ENCODE measurements around the gene LITAFD.

The LITAFD gene

DNA sequence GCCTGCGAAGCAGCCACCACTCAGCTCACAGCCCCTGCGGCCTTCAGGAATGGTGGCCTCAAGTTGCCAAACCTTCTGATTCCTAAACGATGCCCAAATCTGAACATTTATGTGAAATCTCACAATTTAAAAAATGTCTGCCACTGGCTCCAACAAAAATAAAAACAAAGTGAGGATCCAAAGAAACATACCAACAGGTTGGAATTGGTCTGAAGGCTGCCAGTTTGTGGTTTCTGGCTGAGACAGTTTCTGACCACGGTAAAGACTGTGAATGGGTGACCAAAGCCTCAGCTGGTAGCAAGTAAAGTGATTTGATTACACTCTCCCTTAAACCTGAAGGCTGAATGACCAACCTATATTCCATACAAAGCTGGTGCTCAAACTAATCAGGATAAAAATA is 24.9 kb downstream of the LITAFD start:
- Histone ChIP-seq H3K9me3 (ENCODE audit: control insufficient read depth, low read length) (no peaks in the 10 kb centered on the region), H2AK5ac (ENCODE audit: low read length, severe bottlenecking) (no peak overlapping the region), H3K9ac (ENCODE audit: low read length) (no peak overlapping the region), H2BK12ac (ENCODE audit: low read length in 2 of 2) (no peak overlapping the region), H3K4me2 (ENCODE audit: low read length, poor library complexity, severe bottlenecking) (no peak overlapping the region), H3K14ac (ENCODE audit: low read length in 2 of 2) (no peak overlapping the region), H3K27ac (ENCODE audit: low read length, poor library complexity, severe bottlenecking) (no peak overlapping the region), H3K4ac (ENCODE audit: low read depth in 1 of 2, low read length in 2 of 2) (no peak overlapping the region), H2BK120ac (ENCODE audit: low read depth, low read length) (no peak overlapping the region), H3K27me3 (ENCODE audit: control insufficient read depth in 1 of 2, insufficient read depth in 1 of 2, low read length in 2 of 2) (no peaks in the 10 kb centered on the region), H4K8ac (ENCODE audit: low read length) (no peak overlapping the region), H3K4me1 (ENCODE audit: control insufficient read depth, insufficient read depth, low read depth, low read length) (peaks cover 5% of the 10 kb centered on the region), H4K91ac (ENCODE audit: low read length) (no peak overlapping the region), H3K4me3 (ENCODE audit: insufficient read depth in 1 of 2, low read depth in 1 of 2, low read length in 2 of 2) (no peak overlapping the region), H3K18ac (ENCODE audit: low read depth in 1 of 2, low read length in 2 of 2) (no peak overlapping the region), H2BK15ac (ENCODE audit: low read depth, poor library complexity, severe bottlenecking) (no peak overlapping the region), H3K79me1 (replicated peaks; ENCODE audit: low read length, poor library complexity, severe bottlenecking) (peaks cover 45% of the 10 kb centered on the region), H2BK5ac (ENCODE audit: low read depth, low read length, poor library complexity, severe bottlenecking) (no peak overlapping the region), H3K23ac (ENCODE audit: low read length in 2 of 2) (no peak overlapping the region), H3K36me3 (ENCODE audit: control insufficient read depth in 1 of 2, insufficient read depth in 2 of 2, low read depth in 1 of 2, low read length in 2 of 2) (peaks cover 50 to 94% of the 10 kb centered on the region in 2 experiments), H2AFZ (ENCODE audit: low read depth, low read length) (no peak overlapping the region)
- DNase-seq: no peak
- 88% methylated on average over 4 of the region's 4 CpGs for WGBS

DNA sequence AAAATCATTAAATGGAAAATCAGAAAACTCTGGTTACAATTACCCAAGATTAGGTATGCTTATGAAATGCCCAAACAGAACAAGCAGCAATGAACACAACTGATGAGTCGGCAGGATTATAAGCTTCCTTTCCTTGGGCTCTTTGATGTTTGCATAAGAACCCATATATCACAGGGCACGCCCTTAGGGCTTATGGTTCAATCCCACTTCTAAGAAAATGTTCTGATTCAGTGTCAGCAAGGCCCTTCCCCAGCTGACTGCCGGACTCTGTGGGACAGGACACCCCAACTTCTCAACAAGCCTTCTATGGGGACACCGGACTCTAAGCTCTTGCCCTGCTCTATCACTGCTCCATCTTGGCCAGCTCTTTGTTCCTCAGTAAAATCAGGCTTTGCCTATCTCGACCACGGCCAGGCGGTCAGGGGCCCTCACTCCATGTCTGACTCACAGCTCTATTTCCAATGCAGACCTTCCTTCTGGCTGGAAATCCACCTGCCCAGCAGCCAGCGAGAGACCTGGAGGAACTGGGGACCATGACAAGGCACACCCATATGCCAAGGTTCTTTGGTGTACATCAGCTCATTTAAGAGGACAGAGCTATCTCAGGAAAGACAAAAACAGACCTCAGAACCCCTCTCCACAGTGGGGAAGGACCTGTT is 26.8 kb downstream of the LITAFD start:
- Histone ChIP-seq H3K79me1 (replicated peaks; ENCODE audit: low read length, poor library complexity, severe bottlenecking) (peaks cover 40% of the 10 kb centered on the region), H3K4me1 (ENCODE audit: control insufficient read depth, insufficient read depth, low read depth, low read length) (peaks cover 6% of the 10 kb centered on the region), H3K4me3 (ENCODE audit: insufficient read depth in 1 of 2, low read depth in 1 of 2, low read length in 2 of 2) (peak overlapping the region in 1 of 2 experiments; percentile 24), H3K36me3 (ENCODE audit: control insufficient read depth in 1 of 2, insufficient read depth in 2 of 2, low read depth in 1 of 2, low read length in 2 of 2) (peaks cover 44 to 94% of the 10 kb centered on the region in 2 experiments), H3K14ac (ENCODE audit: low read length in 2 of 2) (no peak overlapping the region), H3K4ac (ENCODE audit: low read depth in 1 of 2, low read length in 2 of 2) (no peak overlapping the region), H2BK12ac (ENCODE audit: low read length in 2 of 2) (no peak overlapping the region), H2BK120ac (ENCODE audit: low read depth, low read length) (no peak overlapping the region), H3K9me3 (ENCODE audit: control insufficient read depth, low read length) (no peaks in the 10 kb centered on the region), H3K23ac (ENCODE audit: low read length in 2 of 2) (no peak overlapping the region), H2BK15ac (ENCODE audit: low read depth, poor library complexity, severe bottlenecking) (no peak overlapping the region), H3K4me2 (ENCODE audit: low read length, poor library complexity, severe bottlenecking) (no peak overlapping the region), H2AK5ac (ENCODE audit: low read length, severe bottlenecking) (no peak overlapping the region), H3K9ac (ENCODE audit: low read length) (no peak overlapping the region), H3K27me3 (ENCODE audit: control insufficient read depth in 1 of 2, insufficient read depth in 1 of 2, low read length in 2 of 2) (no peaks in the 10 kb centered on the region), H3K18ac (ENCODE audit: low read depth in 1 of 2, low read length in 2 of 2) (peak overlapping the region in 1 of 2 experiments; percentile 24), H3K27ac (ENCODE audit: low read length, poor library complexity, severe bottlenecking) (no peak overlapping the region), H2BK5ac (ENCODE audit: low read depth, low read length, poor library complexity, severe bottlenecking) (no peak overlapping the region), H4K8ac (ENCODE audit: low read length) (peak overlapping the region; percentile 38), H4K91ac (ENCODE audit: low read length) (peak overlapping the region; percentile 63), H2AFZ (ENCODE audit: low read depth, low read length) (no peak overlapping the region)
- WGBS: 95% methylated on average over 8 of the region's 8 CpGs
- peak; percentile 12 for DNase-seq

DNA sequence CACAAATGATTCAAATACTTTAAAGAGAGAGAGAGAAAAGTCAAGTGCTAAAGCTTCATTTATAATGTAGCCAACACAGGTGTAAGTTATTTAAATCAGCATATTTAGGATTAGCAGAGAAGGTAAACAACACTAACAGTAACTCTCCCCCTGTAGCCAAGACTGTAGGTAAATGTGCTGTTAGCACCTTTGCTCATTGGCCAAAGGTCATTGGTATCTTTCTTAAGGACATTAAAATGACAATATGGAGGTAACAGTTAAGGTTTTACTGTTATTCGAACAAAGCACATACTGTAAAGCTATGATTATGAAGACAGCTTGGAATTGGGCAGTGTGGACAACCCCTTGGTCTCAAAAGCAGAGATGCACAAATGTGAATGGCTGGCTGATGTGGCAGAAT is 28.7 kb downstream of the LITAFD start:
- Histone ChIP-seq H3K4me2 (ENCODE audit: low read length, poor library complexity, severe bottlenecking) (no peak overlapping the region), H2BK15ac (ENCODE audit: low read depth, poor library complexity, severe bottlenecking) (no peak overlapping the region), H3K79me1 (replicated peaks; ENCODE audit: low read length, poor library complexity, severe bottlenecking) (peaks cover 39% of the 10 kb centered on the region), H3K9me3 (ENCODE audit: control insufficient read depth, low read length) (no peaks in the 10 kb centered on the region), H3K36me3 (ENCODE audit: control insufficient read depth in 1 of 2, insufficient read depth in 2 of 2, low read depth in 1 of 2, low read length in 2 of 2) (peaks cover 40 to 97% of the 10 kb centered on the region in 2 experiments), H2AK5ac (ENCODE audit: low read length, severe bottlenecking) (no peak overlapping the region), H3K23ac (ENCODE audit: low read length in 2 of 2) (no peak overlapping the region), H2AFZ (ENCODE audit: low read depth, low read length) (no peak overlapping the region), H3K9ac (ENCODE audit: low read length) (no peak overlapping the region), H2BK120ac (ENCODE audit: low read depth, low read length) (no peak overlapping the region), H3K18ac (ENCODE audit: low read depth in 1 of 2, low read length in 2 of 2) (no peak overlapping the region), H4K8ac (ENCODE audit: low read length) (no peak overlapping the region), H3K4ac (ENCODE audit: low read depth in 1 of 2, low read length in 2 of 2) (no peak overlapping the region), H4K91ac (ENCODE audit: low read length) (no peak overlapping the region), H3K4me3 (ENCODE audit: insufficient read depth in 1 of 2, low read depth in 1 of 2, low read length in 2 of 2) (no peak overlapping the region), H2BK12ac (ENCODE audit: low read length in 2 of 2) (no peak overlapping the region), H3K27me3 (ENCODE audit: control insufficient read depth in 1 of 2, insufficient read depth in 1 of 2, low read length in 2 of 2) (no peaks in the 10 kb centered on the region), H2BK5ac (ENCODE audit: low read depth, low read length, poor library complexity, severe bottlenecking) (no peak overlapping the region), H3K14ac (ENCODE audit: low read length in 2 of 2) (no peak overlapping the region), H3K27ac (ENCODE audit: low read length, poor library complexity, severe bottlenecking) (no peak overlapping the region), H3K4me1 (ENCODE audit: control insufficient read depth, insufficient read depth, low read depth, low read length) (peaks cover 6% of the 10 kb centered on the region)
- 97% methylated on average over 1 of the region's 1 CpG for WGBS
- DNase-seq: no peak

DNA sequence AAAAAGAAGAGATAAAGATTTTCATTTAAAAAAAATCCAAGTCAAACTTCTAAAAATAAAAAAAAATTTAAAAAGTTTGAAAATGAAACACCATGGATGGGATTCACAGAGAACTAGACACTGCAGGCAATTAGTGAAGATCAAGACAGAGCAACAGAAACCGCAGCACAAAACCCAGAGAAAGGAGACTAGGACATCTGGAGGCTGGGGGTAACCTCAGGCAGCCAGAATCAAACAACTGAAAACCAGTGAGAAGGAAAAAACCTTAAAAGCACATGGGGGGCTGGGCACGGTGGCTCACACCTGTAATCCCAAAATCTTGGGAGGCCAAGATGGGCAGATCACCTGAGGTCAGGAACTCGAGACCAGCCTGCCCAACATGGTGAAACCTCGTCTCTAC is 30.6 kb downstream of the LITAFD start:
- peaks cover 39 to 96% of the 10 kb centered on the region in 2 experiments for H3K36me3 ChIP-seq (ENCODE audit: control insufficient read depth in 1 of 2, insufficient read depth in 2 of 2, low read depth in 1 of 2, low read length in 2 of 2)
- no peak overlapping the region for H3K18ac ChIP-seq (ENCODE audit: low read depth in 1 of 2, low read length in 2 of 2)
- no peak overlapping the region for H2BK5ac ChIP-seq (ENCODE audit: low read depth, low read length, poor library complexity, severe bottlenecking)
- H3K79me1 ChIP-seq (replicated peaks; ENCODE audit: low read length, poor library complexity, severe bottlenecking): peaks cover 37% of the 10 kb centered on the region
- WGBS: 99% methylated on average over 4 of the region's 4 CpGs
- no peaks in the 10 kb centered on the region for H3K27me3 ChIP-seq (ENCODE audit: control insufficient read depth in 1 of 2, insufficient read depth in 1 of 2, low read length in 2 of 2)
- no peak overlapping the region for H3K27ac ChIP-seq (ENCODE audit: low read length, poor library complexity, severe bottlenecking)
- no peak overlapping the region for H2BK12ac ChIP-seq (ENCODE audit: low read length in 2 of 2)
- H3K9me3 ChIP-seq (ENCODE audit: control insufficient read depth, low read length): no peaks in the 10 kb centered on the region
- H3K14ac ChIP-seq (ENCODE audit: low read length in 2 of 2): no peak overlapping the region
- H3K4me3 ChIP-seq (ENCODE audit: insufficient read depth in 1 of 2, low read depth in 1 of 2, low read length in 2 of 2): no peak overlapping the region
- H2AFZ ChIP-seq (ENCODE audit: low read depth, low read length): no peak overlapping the region
- DNase-seq: no peak
- no peak overlapping the region for H3K4me2 ChIP-seq (ENCODE audit: low read length, poor library complexity, severe bottlenecking)
- peaks cover 5% of the 10 kb centered on the region for H3K4me1 ChIP-seq (ENCODE audit: control insufficient read depth, insufficient read depth, low read depth, low read length)
- no peak overlapping the region for H3K4ac ChIP-seq (ENCODE audit: low read depth in 1 of 2, low read length in 2 of 2)
- H2BK120ac ChIP-seq (ENCODE audit: low read depth, low read length): no peak overlapping the region
- H2AK5ac ChIP-seq (ENCODE audit: low read length, severe bottlenecking): no peak overlapping the region
- H3K9ac ChIP-seq (ENCODE audit: low read length): no peak overlapping the region
- no peak overlapping the region for H3K23ac ChIP-seq (ENCODE audit: low read length in 2 of 2)
- H4K91ac ChIP-seq (ENCODE audit: low read length): no peak overlapping the region
- H2BK15ac ChIP-seq (ENCODE audit: low read depth, poor library complexity, severe bottlenecking): no peak overlapping the region
- H4K8ac ChIP-seq (ENCODE audit: low read length): no peak overlapping the region
